ENCODE data around the gene CENPL. TPM values are rescaled to one million over a fixed set of nuclear protein-coding genes. Genes with fewer than 3 reads are reported as not detected.
"Not testable (repeated sequence)": the region's sequence is repeated elsewhere in the genome, so short reads cannot be mapped to it uniquely, and the experiment has no call there.

CENPL gene
- total RNA-seq, 1 donor from 2014 or later, result 8.2 TPM

DNA sequence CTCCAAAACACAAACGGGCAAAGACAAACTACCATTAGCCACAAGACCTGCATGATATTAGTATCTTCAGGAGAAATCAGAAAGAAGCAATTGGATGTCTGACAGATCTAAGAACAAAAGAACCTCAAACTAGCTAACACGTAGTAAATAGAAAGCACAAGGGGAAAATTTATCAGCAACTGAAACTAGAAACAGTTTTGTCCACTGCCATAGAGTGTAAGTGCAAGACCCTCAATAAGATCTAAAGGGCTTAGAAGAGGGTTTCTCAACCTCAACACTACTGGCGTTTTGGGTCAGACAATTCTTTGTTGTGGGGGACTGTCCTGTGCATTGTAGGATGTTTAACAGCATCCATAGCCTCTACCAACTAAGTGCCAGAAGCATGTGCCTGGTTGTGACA is 55.9 kb downstream of the CENPL start:
- no peak overlapping the region for H3K4me3 Mint-ChIP-seq (ENCODE audit: unreplicated experiment)
- no peak for DNase-seq (ENCODE audit: low spot score)
- H3K36me3 Mint-ChIP-seq (ENCODE audit: low read depth), result peaks cover 17% of the 10 kb centered on the region
- H3K27me3 Mint-ChIP-seq (ENCODE audit: low read depth), result no peaks in the 10 kb centered on the region
- H3K9me3 Mint-ChIP-seq (ENCODE audit: low read depth), result peaks cover 11% of the 10 kb centered on the region
- no peaks in the 10 kb centered on the region for H3K4me1 Mint-ChIP-seq (ENCODE audit: low read depth)
- H3K27ac Mint-ChIP-seq (ENCODE audit: unreplicated experiment), result no peak overlapping the region
- TF ChIP-seq, protein P1, sequence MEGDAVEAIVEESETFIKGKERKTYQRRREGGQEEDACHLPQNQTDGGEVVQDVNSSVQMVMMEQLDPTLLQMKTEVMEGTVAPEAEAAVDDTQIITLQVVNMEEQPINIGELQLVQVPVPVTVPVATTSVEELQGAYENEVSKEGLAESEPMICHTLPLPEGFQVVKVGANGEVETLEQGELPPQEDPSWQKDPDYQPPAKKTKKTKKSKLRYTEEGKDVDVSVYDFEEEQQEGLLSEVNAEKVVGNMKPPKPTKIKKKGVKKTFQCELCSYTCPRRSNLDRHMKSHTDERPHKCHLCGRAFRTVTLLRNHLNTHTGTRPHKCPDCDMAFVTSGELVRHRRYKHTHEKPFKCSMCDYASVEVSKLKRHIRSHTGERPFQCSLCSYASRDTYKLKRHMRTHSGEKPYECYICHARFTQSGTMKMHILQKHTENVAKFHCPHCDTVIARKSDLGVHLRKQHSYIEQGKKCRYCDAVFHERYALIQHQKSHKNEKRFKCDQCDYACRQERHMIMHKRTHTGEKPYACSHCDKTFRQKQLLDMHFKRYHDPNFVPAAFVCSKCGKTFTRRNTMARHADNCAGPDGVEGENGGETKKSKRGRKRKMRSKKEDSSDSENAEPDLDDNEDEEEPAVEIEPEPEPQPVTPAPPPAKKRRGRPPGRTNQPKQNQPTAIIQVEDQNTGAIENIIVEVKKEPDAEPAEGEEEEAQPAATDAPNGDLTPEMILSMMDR (IDR thresholded peaks at IDR 0.05), result no peak

- Mint-ChIP-seq H3K4me3 (ENCODE audit: unreplicated experiment) (no peak overlapping the region), H3K4me1 (ENCODE audit: low read depth) (no peaks in the 10 kb centered on the region), H3K9me3 (ENCODE audit: low read depth) (peaks cover 17% of the 10 kb centered on the region), H3K27ac (ENCODE audit: unreplicated experiment) (no peak overlapping the region), H3K36me3 (ENCODE audit: low read depth) (peaks cover 21% of the 10 kb centered on the region), H3K27me3 (ENCODE audit: low read depth) (no peaks in the 10 kb centered on the region)
- no peak for DNase-seq (ENCODE audit: low spot score)
- TF ChIP-seq, protein P1 (IDR thresholded peaks at IDR 0.05), result no peak
These were observed 56.5 kb downstream of the CENPL start for GRCh38 chr1:173768206-173768605.

- peaks cover 52% of the 10 kb centered on the region for H3K9me3 Mint-ChIP-seq (ENCODE audit: low read depth)
- peaks cover 51% of the 10 kb centered on the region for H3K36me3 Mint-ChIP-seq (ENCODE audit: low read depth)
- DNase-seq (ENCODE audit: low spot score); H3K27ac Mint-ChIP-seq (ENCODE audit: unreplicated experiment); H3K4me1 Mint-ChIP-seq (ENCODE audit: low read depth); H3K27me3 Mint-ChIP-seq (ENCODE audit: low read depth); H3K4me3 Mint-ChIP-seq (ENCODE audit: unreplicated experiment): not testable (repeated sequence)
These were observed 60.4 kb downstream of the CENPL start for GRCh38 chr1:173764331-173764730.

GRCh38 chr1:173758980-173759379 is 65.7 kb downstream of the CENPL start:
- H3K9me3 Mint-ChIP-seq (ENCODE audit: low read depth), result peaks cover 45% of the 10 kb centered on the region
- no peaks in the 10 kb centered on the region for H3K4me1 Mint-ChIP-seq (ENCODE audit: low read depth)
- TF ChIP-seq, protein P1 (IDR thresholded peaks at IDR 0.05), result no peak
- no peak overlapping the region for H3K4me3 Mint-ChIP-seq (ENCODE audit: unreplicated experiment)
- DNase-seq (ENCODE audit: low spot score), result no peak
- no peak overlapping the region for H3K27ac Mint-ChIP-seq (ENCODE audit: unreplicated experiment)
- peaks cover 66% of the 10 kb centered on the region for H3K36me3 Mint-ChIP-seq (ENCODE audit: low read depth)
- no peaks in the 10 kb centered on the region for H3K27me3 Mint-ChIP-seq (ENCODE audit: low read depth)

DNA sequence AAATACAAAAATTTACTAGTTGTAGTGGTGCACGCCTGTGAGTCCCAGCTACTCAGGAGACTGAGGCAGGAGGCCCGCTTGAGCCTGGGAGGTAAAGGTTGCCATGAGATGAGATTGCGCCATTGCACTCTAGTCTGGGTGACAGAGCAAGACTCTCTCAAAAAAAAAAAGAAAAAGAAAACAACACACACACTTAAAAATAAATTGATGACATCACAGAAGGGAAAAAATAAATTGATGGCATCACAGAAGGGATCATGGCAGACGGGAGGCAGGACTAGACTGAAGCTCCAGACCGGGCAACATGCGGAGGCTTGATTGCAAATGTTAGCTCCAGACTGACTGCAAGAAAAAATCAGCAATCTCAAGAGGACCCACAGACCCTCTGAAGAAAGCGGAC is 66.6 kb downstream of the CENPL start:
- no peak for DNase-seq (ENCODE audit: low spot score)
- no peaks in the 10 kb centered on the region for H3K4me1 Mint-ChIP-seq (ENCODE audit: low read depth)
- H3K27me3 Mint-ChIP-seq (ENCODE audit: low read depth), result no peaks in the 10 kb centered on the region
- TF ChIP-seq, protein P1 (IDR thresholded peaks at IDR 0.05), result no peak
- H3K36me3 Mint-ChIP-seq (ENCODE audit: low read depth), result peaks cover 65% of the 10 kb centered on the region
- H3K9me3 Mint-ChIP-seq (ENCODE audit: low read depth), result peaks cover 36% of the 10 kb centered on the region
- H3K4me3 Mint-ChIP-seq (ENCODE audit: unreplicated experiment), result no peak overlapping the region
- no peak overlapping the region for H3K27ac Mint-ChIP-seq (ENCODE audit: unreplicated experiment)

GRCh38 chr1:173757666-173758065 is 67.0 kb downstream of the CENPL start:
- H3K9me3 Mint-ChIP-seq (ENCODE audit: low read depth), result peaks cover 31% of the 10 kb centered on the region
- no peak overlapping the region for H3K27ac Mint-ChIP-seq (ENCODE audit: unreplicated experiment)
- H3K27me3 Mint-ChIP-seq (ENCODE audit: low read depth), result no peaks in the 10 kb centered on the region
- TF ChIP-seq, protein P1 (IDR thresholded peaks at IDR 0.05), result no peak
- no peak for DNase-seq (ENCODE audit: low spot score)
- H3K4me3 Mint-ChIP-seq (ENCODE audit: unreplicated experiment), result no peak overlapping the region
- peaks cover 62% of the 10 kb centered on the region for H3K36me3 Mint-ChIP-seq (ENCODE audit: low read depth)
- H3K4me1 Mint-ChIP-seq (ENCODE audit: low read depth), result no peaks in the 10 kb centered on the region
